Coronary artery (tissue), 2 donors: Measurements from ENCODE around the gene CEMIP2.

Experiments used
- DNase-seq: peaks from one replicate; pipeline ENCODE4 v3.0.0-alpha.2; 2017; ENCODE audit warnings: low spot score
- H3K27ac ChIP-seq, 2 donors: fragments of 200-600 bp; sonication (generic); one replicate each; pipeline ENCODE4 v1.5.1; 2016 to 2019
- H3K4me3 ChIP-seq: fragments of 200-600 bp; sonication (generic); 2 replicates; pipeline ENCODE4 v1.5.1; 2016; ENCODE audit warnings: mild to moderate bottlenecking, moderate library complexity
- TF ChIP-seq, protein P1 (sequence below): fragments of 200-600 bp; sonication (generic); IDR thresholded peaks from one replicate; pipeline ENCODE4 v1.5.1; 2019; ENCODE audit warnings: antibody characterized with exemption

The CEMIP2 gene

GRCh38 chr9:71733176-71733575, 35.1 kb downstream of the CEMIP2 start:
- TF ChIP-seq, protein P1, sequence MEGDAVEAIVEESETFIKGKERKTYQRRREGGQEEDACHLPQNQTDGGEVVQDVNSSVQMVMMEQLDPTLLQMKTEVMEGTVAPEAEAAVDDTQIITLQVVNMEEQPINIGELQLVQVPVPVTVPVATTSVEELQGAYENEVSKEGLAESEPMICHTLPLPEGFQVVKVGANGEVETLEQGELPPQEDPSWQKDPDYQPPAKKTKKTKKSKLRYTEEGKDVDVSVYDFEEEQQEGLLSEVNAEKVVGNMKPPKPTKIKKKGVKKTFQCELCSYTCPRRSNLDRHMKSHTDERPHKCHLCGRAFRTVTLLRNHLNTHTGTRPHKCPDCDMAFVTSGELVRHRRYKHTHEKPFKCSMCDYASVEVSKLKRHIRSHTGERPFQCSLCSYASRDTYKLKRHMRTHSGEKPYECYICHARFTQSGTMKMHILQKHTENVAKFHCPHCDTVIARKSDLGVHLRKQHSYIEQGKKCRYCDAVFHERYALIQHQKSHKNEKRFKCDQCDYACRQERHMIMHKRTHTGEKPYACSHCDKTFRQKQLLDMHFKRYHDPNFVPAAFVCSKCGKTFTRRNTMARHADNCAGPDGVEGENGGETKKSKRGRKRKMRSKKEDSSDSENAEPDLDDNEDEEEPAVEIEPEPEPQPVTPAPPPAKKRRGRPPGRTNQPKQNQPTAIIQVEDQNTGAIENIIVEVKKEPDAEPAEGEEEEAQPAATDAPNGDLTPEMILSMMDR, result no peak
- Histone ChIP-seq H3K27ac (no peak overlapping the region), H3K4me3 (no peak overlapping the region)
- no peak for DNase-seq

DNA sequence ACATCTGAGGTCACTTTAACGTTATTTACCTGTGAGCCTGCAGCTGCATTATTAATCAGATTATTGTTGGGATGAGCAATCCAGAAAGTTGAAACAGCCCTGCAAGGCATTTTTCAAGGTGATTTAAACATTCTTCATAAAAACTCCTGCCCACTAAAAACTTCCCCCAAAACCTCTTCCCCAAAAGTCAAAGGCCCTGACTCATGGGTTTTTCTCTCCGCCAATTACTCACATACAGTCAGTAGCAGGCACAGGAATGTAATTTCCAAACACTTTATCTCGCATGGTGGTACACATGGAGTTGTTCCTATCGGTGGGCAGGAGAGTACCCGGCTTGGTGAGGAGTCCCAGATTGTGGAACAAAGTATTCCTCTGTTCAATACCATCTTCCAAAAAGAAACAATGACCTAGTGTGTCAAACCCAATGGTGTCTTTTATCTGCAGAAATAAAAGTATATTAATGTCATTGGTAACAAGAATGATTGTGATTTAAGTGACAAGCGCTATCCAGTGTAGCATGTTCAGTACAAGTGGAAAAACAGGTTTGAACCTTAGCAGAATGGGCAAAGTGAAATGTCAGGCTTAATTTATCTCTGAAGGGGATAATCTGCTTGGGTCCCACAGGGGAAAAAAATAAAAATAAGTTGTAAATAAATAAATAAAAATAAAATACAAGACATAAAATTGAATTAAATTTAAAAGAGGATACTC, 38.3 kb downstream of the CEMIP2 start:
- DNase-seq, result no peak
- H3K4me3 ChIP-seq, result no peak overlapping the region
- TF ChIP-seq, protein P1, result no peak
- H3K27ac ChIP-seq, result no peak overlapping the region

DNA sequence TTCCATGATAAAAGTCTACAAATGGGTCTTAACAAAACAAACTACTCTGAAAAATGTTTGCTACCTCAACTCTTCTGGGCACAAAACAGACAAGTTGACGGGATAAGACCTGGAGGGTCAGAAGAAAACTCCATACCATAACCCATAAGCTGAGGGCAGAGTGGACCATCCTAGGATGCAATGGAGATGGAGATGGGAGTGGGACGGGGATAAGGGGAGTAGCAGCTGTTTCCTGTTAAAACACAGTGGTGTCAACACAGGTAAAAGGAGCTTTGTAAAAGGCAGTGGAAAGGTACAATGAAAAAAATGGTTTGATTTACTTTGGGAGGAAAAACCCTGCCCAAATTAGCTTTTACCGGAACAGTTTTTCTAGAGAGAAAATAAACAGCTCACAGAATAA, 41.6 kb downstream of the CEMIP2 start:
- TF ChIP-seq, protein P1, result no peak
- Histone ChIP-seq H3K27ac (no peak overlapping the region), H3K4me3 (no peak overlapping the region)
- DNase-seq, result no peak

DNA sequence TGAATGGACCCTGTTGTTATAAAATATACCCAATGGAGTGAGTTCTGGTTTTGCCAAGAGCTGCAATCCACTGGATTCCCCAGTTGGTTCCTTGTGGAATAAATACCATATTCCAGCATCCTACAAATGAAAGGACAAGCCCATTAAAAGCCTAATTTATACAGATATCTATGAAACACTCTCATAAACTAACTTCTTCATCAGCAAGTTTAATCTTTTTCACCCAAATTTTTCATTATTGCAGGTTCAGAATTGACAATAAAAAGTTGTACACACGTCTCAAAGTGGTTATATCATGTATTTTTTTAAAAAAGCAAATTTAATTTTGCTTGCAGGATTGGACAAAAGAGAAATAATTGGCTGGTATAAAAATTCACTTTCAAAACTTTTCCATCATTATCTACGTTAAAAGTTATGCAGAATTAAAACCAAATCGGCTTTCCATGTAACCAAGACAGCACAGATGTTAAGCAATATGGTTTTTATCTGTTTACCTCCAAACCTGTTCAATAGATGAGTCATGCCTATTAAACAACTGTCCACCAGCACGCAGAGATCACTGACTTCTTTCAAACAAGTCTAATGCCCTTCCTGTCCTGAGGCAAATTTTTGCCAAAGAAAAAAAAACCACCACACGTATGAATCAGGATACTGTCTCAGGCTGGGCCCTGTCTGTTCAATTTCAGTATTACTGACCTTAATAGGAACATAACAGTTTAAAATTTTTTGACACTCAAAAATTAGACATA, 42.5 kb downstream of the CEMIP2 start:
- TF ChIP-seq, protein P1, result no peak
- no peak for DNase-seq
- no peak overlapping the region for H3K4me3 ChIP-seq
- H3K27ac ChIP-seq, result no peak overlapping the region

- TF ChIP-seq, protein P1, result no peak
- no peak overlapping the region for H3K27ac ChIP-seq
- no peak for DNase-seq
- no peak overlapping the region for H3K4me3 ChIP-seq
Measured at GRCh38 chr9:71721855-71722254, 46.5 kb downstream of the CEMIP2 start.

DNA sequence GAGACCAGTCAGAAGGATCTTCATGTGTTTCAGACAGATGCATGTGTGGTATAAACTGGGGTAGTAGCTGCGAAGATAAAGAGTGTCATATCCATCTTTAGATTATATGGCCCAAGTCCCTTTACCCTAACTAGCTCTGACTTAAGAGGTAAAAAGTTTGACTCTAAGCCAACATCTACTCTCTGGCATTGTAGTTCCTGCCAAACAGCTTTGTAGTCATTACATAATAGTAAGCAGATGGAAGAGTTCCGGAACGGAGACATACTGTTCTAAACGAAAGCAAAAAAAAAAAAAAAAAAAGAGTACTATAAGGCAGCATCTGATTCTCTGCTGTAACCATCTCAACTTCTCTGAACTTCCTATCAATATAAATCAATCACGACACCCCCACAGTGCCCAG, 48.8 kb downstream of the CEMIP2 start:
- H3K4me3 ChIP-seq, result no peak overlapping the region
- no peak for DNase-seq
- H3K27ac ChIP-seq, result no peak overlapping the region
- TF ChIP-seq, protein P1, result no peak

GRCh38 chr9:71719088-71719487, 49.2 kb downstream of the CEMIP2 start:
- DNase-seq, result no peak
- H3K27ac ChIP-seq, result no peak overlapping the region
- TF ChIP-seq, protein P1, result no peak
- H3K4me3 ChIP-seq, result no peak overlapping the region
